LNCaP clone FGC (cell line): ENCODE measurements around the gene LITAFD.

Experiments
- DNase-seq: peaks from one replicate; pipeline ENCODE4 v3.0.0-alpha.2; 2011; ENCODE audit warnings: low read depth
- H3K4me3 ChIP-seq: 2 replicates; pipeline ENCODE4 v1.5.1; 2011; ENCODE audit warnings: mild to moderate bottlenecking, low read depth, low read length, control low read depth
- CTCF ChIP-seq: IDR thresholded peaks from 2 replicates; pipeline ENCODE4 v1.5.1; 2012; ENCODE audit warnings: mild to moderate bottlenecking; ENCODE audit not compliant: control insufficient read depth, insufficient read depth; ENCODE audit errors: extremely low read depth

LITAFD gene

GRCh38 chr16:8893426-8893825 is 11.3 kb downstream of the LITAFD start:
- DNase-seq: no peak
- H3K4me3 ChIP-seq: no peak overlapping the region
- no peak for TF ChIP-seq CTCF

GRCh38 chr16:8893976-8894690 is 12.0 kb downstream of the LITAFD start:
- H3K4me3 ChIP-seq: no peak overlapping the region
- no peak for TF ChIP-seq CTCF
- no peak for DNase-seq

- no peak for DNase-seq
- TF ChIP-seq CTCF: no peak
- H3K4me3 ChIP-seq: no peak overlapping the region
Observed at GRCh38 chr16:8894736-8895334, 12.7 kb downstream of the LITAFD start.

GRCh38 chr16:8898660-8899318 is 16.6 kb downstream of the LITAFD start:
- no peak overlapping the region for H3K4me3 ChIP-seq
- no peak for TF ChIP-seq CTCF

GRCh38 chr16:8899709-8900317 is 17.7 kb downstream of the LITAFD start:
- no peak overlapping the region for H3K4me3 ChIP-seq
- no peak for DNase-seq
- no peak for TF ChIP-seq CTCF

More at GRCh38 chr16:8898660-8899318, 16.6 kb downstream of the LITAFD start:
- DNase-seq: no peak

- DNase-seq: no peak
- H3K4me3 ChIP-seq: no peak overlapping the region
- no peak for TF ChIP-seq CTCF
Observed at GRCh38 chr16:8900343-8900742, 18.2 kb downstream of the LITAFD start.
